IMR-90 (cell line): ENCODE data around the gene ACSL1. TPM values are rescaled to one million over a fixed set of nuclear protein-coding genes. Genes with fewer than 3 reads are reported as not detected.

Source experiments
- ATAC-seq: fragments of 200-7000 bp; cut with Tn5 transposase; 2 replicates; pipeline ENCODE4 v1.9.1; 2020; ENCODE audit warnings: low read depth, mild to moderate bottlenecking, moderate library complexity
- BruUV-seq: library from RNA; stranded (reverse); fragments of 400-500 nt; replicated peaks from 2 replicates; lab custom pipeline; 2021; lab: Mats Ljungman, UMichigan
- CTCF ChIA-PET: fragments of 300-600 bp; formaldehyde crosslinking; extraction: SDS; loops from one replicate; lab custom pipeline; 2021; ENCODE audit warnings: antibody characterized with exemption; lab: Yijun Ruan, JAX
- POLR2A ChIA-PET: fragments of 300-600 bp; sonication (Branson Sonifier 250); formaldehyde crosslinking; loops from one replicate; lab custom pipeline; 2022; ENCODE audit warnings: antibody characterized with exemption; ENCODE audit not compliant: unreplicated experiment; lab: Charles Lee
- DNase-seq: peaks from one replicate; pipeline ENCODE4 v3.0.0; 2013
- H2AFZ ChIP-seq: replicated peaks from 2 replicates; pipeline ENCODE3; 2013; ENCODE audit warnings: low read length, mild to moderate bottlenecking; ENCODE audit not compliant: poor library complexity
- H2AK5ac ChIP-seq: 2 replicates; pipeline ENCODE4 v1.6.1; 2013; ENCODE audit warnings: low read depth, low read length, inconsistent platforms
- H2AK9ac ChIP-seq: replicated peaks from 2 replicates; pipeline ENCODE3; 2013; ENCODE audit warnings: mild to moderate bottlenecking, low read depth, low read length, moderate library complexity; ENCODE audit not compliant: poor library complexity
- H2BK120ac ChIP-seq: 2 replicates; pipeline ENCODE4 v1.6.1; 2013; ENCODE audit warnings: low read depth, low read length, inconsistent platforms
- H2BK15ac ChIP-seq: 3 replicates; pipeline ENCODE4 v1.6.1; 2013; ENCODE audit warnings: low read depth, low read length, inconsistent platforms
- H2BK20ac ChIP-seq: 2 replicates; pipeline ENCODE4 v1.6.1; 2013; ENCODE audit warnings: low read depth, mild to moderate bottlenecking, inconsistent platforms, low read length, moderate library complexity
- H2BK5ac ChIP-seq: 2 replicates; pipeline ENCODE4 v1.6.1; 2013; ENCODE audit warnings: mild to moderate bottlenecking, low read depth, low read length, inconsistent platforms; ENCODE audit not compliant: poor library complexity, severe bottlenecking
- H3K14ac ChIP-seq: replicated peaks from 2 replicates; pipeline ENCODE4 v1.6.1; 2013; ENCODE audit warnings: low read depth, low read length, inconsistent platforms
- H3K18ac ChIP-seq: 2 replicates; pipeline ENCODE4 v1.6.1; 2013; ENCODE audit warnings: low read depth, low read length, control low read depth
- H3K23ac ChIP-seq: 2 replicates; pipeline ENCODE4 v1.6.1; 2013; ENCODE audit warnings: low read depth, low read length, inconsistent platforms
- H3K27ac ChIP-seq: 2 replicates; pipeline ENCODE4 v1.5.1; 2013; ENCODE audit warnings: mild to moderate bottlenecking, control low read depth, low read length; ENCODE audit not compliant: insufficient read depth
- H3K27me3 ChIP-seq: 2 replicates; pipeline ENCODE4 v1.6.1; 2013; ENCODE audit warnings: low read length; ENCODE audit not compliant: control insufficient read depth, insufficient read depth
- H3K36me3 ChIP-seq: 2 replicates; pipeline ENCODE4 v1.6.1; 2013; ENCODE audit warnings: low read length, mixed read lengths; ENCODE audit not compliant: control insufficient read depth, insufficient read depth
- H3K4ac ChIP-seq: 2 replicates; pipeline ENCODE4 v1.6.1; 2013; ENCODE audit warnings: low read depth, low read length, inconsistent platforms
- H3K4me1 ChIP-seq: 2 replicates; pipeline ENCODE4 v1.6.1; 2013; ENCODE audit warnings: low read length, mixed read lengths; ENCODE audit not compliant: control insufficient read depth, insufficient read depth
- H3K4me2 ChIP-seq: 2 replicates; pipeline ENCODE4 v1.6.1; 2013; ENCODE audit warnings: low read depth, mild to moderate bottlenecking, control low read depth, low read length, moderate library complexity
- H3K4me3 ChIP-seq: 2 replicates; pipeline ENCODE4 v1.5.1; 2013; ENCODE audit warnings: low read depth, mild to moderate bottlenecking, control low read depth, low read length, moderate library complexity; ENCODE audit not compliant: insufficient read depth
- H3K56ac ChIP-seq: 2 replicates; pipeline ENCODE4 v1.6.1; 2013; ENCODE audit warnings: low read length, inconsistent platforms; ENCODE audit not compliant: insufficient read depth; ENCODE audit errors: extremely low read depth
- H3K79me1 ChIP-seq, 2 experiments: 2 replicates each; pipeline ENCODE4 v1.6.1; 2013; ENCODE audit warnings: low read length in 2 of 2, inconsistent platforms in 1 of 2, low read depth in 1 of 2
- H3K9ac ChIP-seq: 2 replicates; pipeline ENCODE4 v1.6.1; 2013; ENCODE audit warnings: low read depth, low read length, control low read depth
- H3K9me1 ChIP-seq: 2 replicates; pipeline ENCODE4 v1.6.1; 2013; ENCODE audit warnings: low read length, inconsistent platforms; ENCODE audit not compliant: insufficient read depth
- H3K9me3 ChIP-seq: 2 replicates; pipeline ENCODE4 v1.6.1; 2013; ENCODE audit warnings: low read length; ENCODE audit not compliant: control insufficient read depth, insufficient read depth
- H4K20me1 ChIP-seq: 2 replicates; pipeline ENCODE4 v1.6.1; 2013; ENCODE audit warnings: low read length, inconsistent platforms; ENCODE audit not compliant: insufficient read depth
- H4K5ac ChIP-seq: 2 replicates; pipeline ENCODE4 v1.6.1; 2013; ENCODE audit warnings: mild to moderate bottlenecking, low read depth, low read length, control low read depth
- H4K8ac ChIP-seq, 2 experiments: 2 replicates each; pipeline ENCODE4 v1.6.1; 2013; ENCODE audit warnings: low read depth in 2 of 2, low read length in 2 of 2, control low read depth in 1 of 2, inconsistent platforms in 1 of 2
- H4K91ac ChIP-seq: 2 replicates; pipeline ENCODE4 v1.6.1; 2013; ENCODE audit warnings: low read depth, low read length, inconsistent platforms; ENCODE audit not compliant: insufficient read depth
- BHLHE40 ChIP-seq: fragments of 150-350 bp; IDR thresholded peaks from 2 replicates; pipeline ENCODE4 v1.6.1; 2016; ENCODE audit warnings: mild to moderate bottlenecking, low read depth, low read length
- CEBPB ChIP-seq: IDR thresholded peaks from 2 replicates; pipeline ENCODE4 v1.6.1; 2012; ENCODE audit warnings: low read depth, low read length, improper control_type of control experiment
- CHD1 ChIP-seq: IDR thresholded peaks from 2 replicates; pipeline ENCODE4 v1.6.1; 2012; ENCODE audit warnings: low read depth, low read length, improper control_type of control experiment
- CTCF ChIP-seq: conservative IDR thresholded peaks from 2 replicates; pipeline ENCODE4 v1.5.1; 2012; ENCODE audit warnings: mild to moderate bottlenecking, low read depth, low read length, improper control_type of control experiment
- ELK1 ChIP-seq: fragments of 150-350 bp; IDR thresholded peaks from 2 replicates; pipeline ENCODE4 v1.6.1; 2016; ENCODE audit warnings: low read depth, mild to moderate bottlenecking, low read length, moderate library complexity, borderline replicate concordance
- FOS ChIP-seq: fragments of 150-350 bp; IDR thresholded peaks from 2 replicates; pipeline ENCODE4 v1.6.1; 2016; ENCODE audit warnings: low read depth, low read length
- MAFK ChIP-seq: IDR thresholded peaks from 2 replicates; pipeline ENCODE4 v1.6.1; 2012; ENCODE audit warnings: low read depth, low read length, improper control_type of control experiment
- MAZ ChIP-seq: IDR thresholded peaks from 2 replicates; pipeline ENCODE4 v1.6.1; 2012; ENCODE audit warnings: low read depth, mild to moderate bottlenecking, low read length, improper control_type of control experiment, moderate library complexity, borderline replicate concordance
- MXI1 ChIP-seq: IDR thresholded peaks from 2 replicates; pipeline ENCODE4 v1.6.1; 2012; ENCODE audit warnings: low read depth, mild to moderate bottlenecking, low read length, moderate library complexity, borderline replicate concordance
- NFE2L2 ChIP-seq: fragments of 150-350 bp; IDR thresholded peaks from 2 replicates; pipeline ENCODE4 v1.6.1; 2016; ENCODE audit warnings: low read depth, mild to moderate bottlenecking, low read length
- POLR2A ChIP-seq: IDR thresholded peaks from 2 replicates; pipeline ENCODE4 v1.6.1; 2012; ENCODE audit warnings: mild to moderate bottlenecking, low read depth, low read length
- RAD21 ChIP-seq: IDR thresholded peaks from 2 replicates; pipeline ENCODE4 v1.6.1; 2012; ENCODE audit warnings: low read length, improper control_type of control experiment
- RCOR1 ChIP-seq: IDR thresholded peaks from 2 replicates; pipeline ENCODE4 v1.6.1; 2012; ENCODE audit warnings: mild to moderate bottlenecking, low read length, improper control_type of control experiment; ENCODE audit not compliant: insufficient replicate concordance
- RFX5 ChIP-seq: IDR thresholded peaks from 2 replicates; pipeline ENCODE4 v1.8.0; 2012; ENCODE audit warnings: low read depth, mild to moderate bottlenecking, low read length, moderate library complexity
- SMC3 ChIP-seq: fragments of 150-350 bp; IDR thresholded peaks from 2 replicates; pipeline ENCODE4 v1.6.1; 2016; ENCODE audit warnings: low read depth, mild to moderate bottlenecking, antibody characterized with exemption, low read length, moderate library complexity
- WGBS, 2 experiments: methylation state at CpG; one replicate each; pipeline versions ENCODE4 v1.1.5 to v1.1.7; 2013; ENCODE audit warnings: missing lambda C conversion rate in 2 of 2; ENCODE audit not compliant: insufficient read length in 1 of 2; ENCODE audit errors: extremely low coverage in 2 of 2; 5-methylcytosine and 5-hydroxymethylcytosine counted together
- dilution Hi-C: fragments of 300-500 bp; cut with HindIII; formaldehyde crosslinking; loops from one replicate; pipeline ENCODE4 v1.14.3; 2018; ENCODE audit warnings: low sequenced_read_pairs; ENCODE audit not compliant: unreplicated experiment
- in situ Hi-C: fragments of 300-500 bp; cut with MboI; formaldehyde crosslinking; loops from 3 replicates; pipeline ENCODE4 v1.14.3; 2019; ENCODE audit warnings: low sequenced_read_pairs, inconsistent platforms, mixed read lengths
- intact Hi-C: fragments of 100-400 bp; cut with micrococcal nuclease; formaldehyde crosslinking; loops from 2 replicates; pipeline ENCODE4 v1.10.0; 2022
- polyA plus RNA-seq, 3 experiments: library from polyadenylated mRNA; depleted of rRNA; stranded (reverse); fragments of >200 nt; gene quantifications; 2 replicates each; pipeline ENCODE4 v1.2.3, GENCODE V29; 2012; ENCODE audit warnings: low replicate concordance in 1 of 3
- total RNA-seq: library from RNA; depleted of rRNA; stranded (reverse); fragments of >200 nt; gene quantifications from 2 replicates; pipeline ENCODE4 v1.2.3, GENCODE V29; 2012
- TF ChIP-seq, protein P1 (sequence below): fragments of 150-350 bp; IDR thresholded peaks from 2 replicates; pipeline ENCODE4 v1.6.1; 2017; ENCODE audit warnings: mild to moderate bottlenecking, antibody characterized with exemption, low read length, low read depth

ACSL1 gene
- total and polyA plus RNA-seq, 2 of the 4 experiments (the other 2 are of a cell fraction) = 14.4 to 26.0 TPM

GRCh38 chr4:184757810-184758209 is 68.0 kb downstream of the ACSL1 start:
- no peak overlapping the region for H2AFZ ChIP-seq
- peaks cover 4% of the 10 kb centered on the region; the same call in 1 of the 2 replicates for H3K4me1 ChIP-seq
- no peak overlapping the region for H3K14ac ChIP-seq
- H3K56ac ChIP-seq = no peak overlapping the region
- no peak overlapping the region for H2BK20ac ChIP-seq
- no peak overlapping the region for H4K8ac ChIP-seq
- no peak overlapping the region for H3K4ac ChIP-seq
- no peak overlapping the region for H3K9ac ChIP-seq
- no peaks in the 10 kb centered on the region for H3K9me1 ChIP-seq
- no peak overlapping the region for H2BK120ac ChIP-seq
- no peak overlapping the region for H4K91ac ChIP-seq
- H3K18ac ChIP-seq = no peak overlapping the region
- ATAC-seq (no peak), DNase-seq (no peak)
- no peak overlapping the region for H3K4me3 ChIP-seq
- POLR2A ChIA-PET = no interaction called here
- H2BK15ac ChIP-seq = no peak overlapping the region
- no peaks in the 10 kb centered on the region for H3K79me1 ChIP-seq
- no peaks in the 10 kb centered on the region for H3K27me3 ChIP-seq
- H2BK5ac ChIP-seq = no peak overlapping the region
- H2AK9ac ChIP-seq = no peak overlapping the region
- H3K4me2 ChIP-seq = no peak overlapping the region
- no peak overlapping the region for H4K5ac ChIP-seq
- dilution Hi-C loops = no loop called here
- H2AK5ac ChIP-seq = no peak overlapping the region
- no TSS peak for BruUV-seq
- no peak overlapping the region for H3K23ac ChIP-seq
- no peak overlapping the region for H3K27ac ChIP-seq
- peaks cover 11% of the 10 kb centered on the region for H3K36me3 ChIP-seq
- H3K9me3 ChIP-seq = no peaks in the 10 kb centered on the region
- TF ChIP-seq MXI1 (no peak), SMC3 (no peak), RFX5 (no peak), FOS (no peak), ELK1 (no peak), POLR2A (no peak), RAD21 (no peak), CHD1 (no peak), RCOR1 (no peak), MAZ (no peak), CEBPB (no peak), NFE2L2 (no peak), MAFK (no peak), CTCF (no peak), BHLHE40 (no peak)
- TF ChIP-seq, protein P1, sequence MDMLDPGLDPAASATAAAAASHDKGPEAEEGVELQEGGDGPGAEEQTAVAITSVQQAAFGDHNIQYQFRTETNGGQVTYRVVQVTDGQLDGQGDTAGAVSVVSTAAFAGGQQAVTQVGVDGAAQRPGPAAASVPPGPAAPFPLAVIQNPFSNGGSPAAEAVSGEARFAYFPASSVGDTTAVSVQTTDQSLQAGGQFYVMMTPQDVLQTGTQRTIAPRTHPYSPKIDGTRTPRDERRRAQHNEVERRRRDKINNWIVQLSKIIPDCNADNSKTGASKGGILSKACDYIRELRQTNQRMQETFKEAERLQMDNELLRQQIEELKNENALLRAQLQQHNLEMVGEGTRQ = no peak
- in situ Hi-C loops = no loop called here
- H4K20me1 ChIP-seq = no peaks in the 10 kb centered on the region
- CTCF ChIA-PET = interaction anchor here (0.6 kb wide), 1 partner anchor 349 kb away, joined by 3 read pairs; no protein-coding TSS in a partner anchor
- no CpG with 5 or more reads among the region's 2 CpGs for WGBS, 2 experiments
- intact Hi-C loops = no loop called here
